Tibial nerve (tissue), 4 donors: ENCODE data around the gene PLEKHO2.

Experiments
- CTCF ChIP-seq, 5 experiments: fragments of 200-600 bp in 3 of 5; fragments of 450-650 bp in 2 of 5; sonication (generic) in 3 of 5; IDR thresholded peaks; one replicate each; pipeline ENCODE4 v1.5.1; 2016 to 2019; ENCODE audit warnings: antibody characterized with exemption in 5 of 5, mild to moderate bottlenecking in 3 of 5, moderate library complexity in 2 of 5
- EP300 ChIP-seq, 2 donors: sonication (generic); formaldehyde crosslinking; IDR thresholded peaks; one replicate each; pipeline ENCODE4 v1.6.1; 2017; ENCODE audit warnings: antibody characterized with exemption in 2 of 2, mild to moderate bottlenecking in 1 of 2
- POLR2A ChIP-seq, 2 donors: fragments of 450-650 bp; IDR thresholded peaks; one replicate each; pipeline ENCODE4 v1.6.1; 2017; ENCODE audit warnings: antibody characterized with exemption in 2 of 2, mild to moderate bottlenecking in 2 of 2, moderate library complexity in 2 of 2

- TF ChIP-seq POLR2A (IDR thresholded peaks at IDR 0.05) (no peak), CTCF (IDR thresholded peaks at IDR 0.05) (no peak), EP300 (IDR thresholded peaks at IDR 0.05) (no peak)
Measured at GRCh38 chr15:64806509-64806908, 35.2 kb upstream of the PLEKHO2 start.
